Measurements from ENCODE around the gene ATRN. TPM values are rescaled to one million over a fixed set of nuclear protein-coding genes. Genes with fewer than 3 reads are reported as not detected.

ATRN gene
- total RNA-seq, 1 experiment from 2014 or later = 41.4 TPM

DNA sequence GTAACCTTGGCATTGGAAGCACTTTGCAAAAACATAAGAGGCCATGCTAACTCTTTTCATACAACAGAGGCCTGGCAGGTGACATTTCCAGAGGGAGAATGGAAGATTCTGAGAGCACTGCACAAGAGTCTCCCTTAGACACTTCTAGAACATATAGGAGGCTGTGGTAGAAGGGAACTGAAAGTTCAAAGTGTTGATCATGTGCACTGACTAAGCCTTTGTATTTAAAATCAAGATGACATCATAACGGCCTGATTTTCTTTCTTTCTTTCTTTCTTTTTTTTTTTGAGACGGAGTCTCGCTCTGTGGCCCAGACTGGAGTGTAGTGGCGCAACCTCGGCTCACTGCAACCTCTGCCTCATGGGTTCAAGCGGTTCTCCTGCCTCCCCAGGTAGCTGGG lies 36.6 kb upstream of the ATRN start:
- no peaks in the 10 kb centered on the region for H3K36me3 Mint-ChIP-seq (ENCODE audit: insufficient read depth, unreplicated experiment)
- H3K4me3 Mint-ChIP-seq (ENCODE audit: unreplicated experiment) = no peak overlapping the region
- Histone ChIP-seq H3K27me3 (replicated peaks; ENCODE audit: control insufficient read depth, insufficient read depth, low read length) (no peaks in the 10 kb centered on the region), H3K4me1 (0 out of 2 replicates have a peak, but pooled peaks cover 10% of the 10 kb centered on the region), H3K4me3 (ENCODE audit: low read depth, low read length) (no peak overlapping the region), H3K9me3 (no peaks in the 10 kb centered on the region), H3K36me3 (ENCODE audit: control insufficient read depth, insufficient read depth, low read length) (no peaks in the 10 kb centered on the region)
- ChIA-PET POLR2A (no interaction called here), CTCF (no interaction called here)
- TF ChIP-seq, protein P1, sequence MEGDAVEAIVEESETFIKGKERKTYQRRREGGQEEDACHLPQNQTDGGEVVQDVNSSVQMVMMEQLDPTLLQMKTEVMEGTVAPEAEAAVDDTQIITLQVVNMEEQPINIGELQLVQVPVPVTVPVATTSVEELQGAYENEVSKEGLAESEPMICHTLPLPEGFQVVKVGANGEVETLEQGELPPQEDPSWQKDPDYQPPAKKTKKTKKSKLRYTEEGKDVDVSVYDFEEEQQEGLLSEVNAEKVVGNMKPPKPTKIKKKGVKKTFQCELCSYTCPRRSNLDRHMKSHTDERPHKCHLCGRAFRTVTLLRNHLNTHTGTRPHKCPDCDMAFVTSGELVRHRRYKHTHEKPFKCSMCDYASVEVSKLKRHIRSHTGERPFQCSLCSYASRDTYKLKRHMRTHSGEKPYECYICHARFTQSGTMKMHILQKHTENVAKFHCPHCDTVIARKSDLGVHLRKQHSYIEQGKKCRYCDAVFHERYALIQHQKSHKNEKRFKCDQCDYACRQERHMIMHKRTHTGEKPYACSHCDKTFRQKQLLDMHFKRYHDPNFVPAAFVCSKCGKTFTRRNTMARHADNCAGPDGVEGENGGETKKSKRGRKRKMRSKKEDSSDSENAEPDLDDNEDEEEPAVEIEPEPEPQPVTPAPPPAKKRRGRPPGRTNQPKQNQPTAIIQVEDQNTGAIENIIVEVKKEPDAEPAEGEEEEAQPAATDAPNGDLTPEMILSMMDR (IDR thresholded peaks at IDR 0.05; ENCODE audit: insufficient read depth in 1 of 2, low read depth in 1 of 2, low read length in 1 of 2, severe bottlenecking in 1 of 2, unreplicated experiment in 1 of 2) = no peak
- H3K27me3 Mint-ChIP-seq (ENCODE audit: insufficient read depth, unreplicated experiment) = no peaks in the 10 kb centered on the region
- H3K9me3 Mint-ChIP-seq (ENCODE audit: unreplicated experiment) = no peaks in the 10 kb centered on the region
- no peaks in the 10 kb centered on the region for H3K4me1 Mint-ChIP-seq (ENCODE audit: low read depth, unreplicated experiment)
- no peak overlapping the region for H3K27ac Mint-ChIP-seq (ENCODE audit: unreplicated experiment)
- intact Hi-C loops (cut with micrococcal nuclease; ENCODE audit: unreplicated experiment) = no loop called here
- no TSS peak for BruUV-seq (replicated peaks)
- no peak for DNase-seq

DNA sequence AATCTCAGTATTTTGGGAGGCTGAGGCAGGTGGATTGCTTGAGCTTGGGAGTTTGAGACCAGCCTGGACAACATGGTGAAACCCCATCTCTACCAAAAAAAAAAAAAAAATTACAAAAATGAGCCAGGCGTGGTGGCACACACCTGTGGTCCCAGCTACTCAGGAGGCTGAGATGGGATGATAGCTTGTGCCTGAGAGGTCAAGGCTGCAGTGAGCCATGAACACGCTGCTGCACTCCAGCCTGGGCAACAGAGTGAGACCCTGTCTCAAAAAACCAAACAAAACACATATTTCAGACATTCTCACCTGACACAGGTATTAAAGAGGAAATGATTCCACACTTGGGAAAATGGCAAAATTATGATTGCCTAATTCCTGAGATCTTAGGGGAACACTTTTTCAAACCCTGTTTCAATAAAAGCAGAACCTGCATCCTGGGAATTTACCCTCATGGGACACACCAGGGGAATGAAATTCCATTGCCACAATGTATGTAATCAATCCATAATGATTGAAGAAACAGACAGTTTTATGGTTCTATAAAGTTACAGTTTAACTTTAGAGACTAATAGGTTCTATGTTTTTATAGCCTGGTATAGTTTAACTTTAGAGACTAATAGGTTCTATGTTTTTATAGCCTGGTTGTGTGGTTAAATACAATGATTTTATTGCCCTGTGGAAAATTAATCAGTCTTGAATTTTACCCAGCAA lies 33.8 kb upstream of the ATRN start:
- DNase-seq = peak in 1 of 2 experiments; percentile 15
- H3K36me3 ChIP-seq (ENCODE audit: control insufficient read depth, insufficient read depth, low read length) = no peaks in the 10 kb centered on the region
- no peak overlapping the region for H3K4me3 Mint-ChIP-seq (ENCODE audit: unreplicated experiment)
- CTCF ChIA-PET = interaction anchor here (0.6 kb wide), 1 partner anchor 25 kb away, joined by 3 read pairs; no protein-coding TSS in a partner anchor
- no peak overlapping the region for H3K4me3 ChIP-seq (ENCODE audit: low read depth, low read length)
- no peaks in the 10 kb centered on the region for H3K9me3 ChIP-seq
- no TSS peak for BruUV-seq (replicated peaks)
- H3K4me1 ChIP-seq = 0 out of 2 replicates have a peak, but pooled peaks cover 10% of the 10 kb centered on the region
- POLR2A ChIA-PET = interaction anchor here (0.6 kb wide), 1 partner anchor 141 kb away, joined by 3 read pairs; no protein-coding TSS in a partner anchor
- H3K36me3 Mint-ChIP-seq (ENCODE audit: insufficient read depth, unreplicated experiment) = no peaks in the 10 kb centered on the region
- no peaks in the 10 kb centered on the region for H3K9me3 Mint-ChIP-seq (ENCODE audit: unreplicated experiment)
- H3K27me3 ChIP-seq (replicated peaks; ENCODE audit: control insufficient read depth, insufficient read depth, low read length) = no peaks in the 10 kb centered on the region
- H3K4me1 Mint-ChIP-seq (ENCODE audit: low read depth, unreplicated experiment) = no peaks in the 10 kb centered on the region
- no peak overlapping the region for H3K27ac Mint-ChIP-seq (ENCODE audit: unreplicated experiment)
- intact Hi-C loops (cut with micrococcal nuclease; ENCODE audit: unreplicated experiment) = no loop called here
- TF ChIP-seq, protein P1 (IDR thresholded peaks at IDR 0.05; ENCODE audit: insufficient read depth in 1 of 2, low read depth in 1 of 2, low read length in 1 of 2, severe bottlenecking in 1 of 2, unreplicated experiment in 1 of 2) = no peak
- no peaks in the 10 kb centered on the region for H3K27me3 Mint-ChIP-seq (ENCODE audit: insufficient read depth, unreplicated experiment)

DNA sequence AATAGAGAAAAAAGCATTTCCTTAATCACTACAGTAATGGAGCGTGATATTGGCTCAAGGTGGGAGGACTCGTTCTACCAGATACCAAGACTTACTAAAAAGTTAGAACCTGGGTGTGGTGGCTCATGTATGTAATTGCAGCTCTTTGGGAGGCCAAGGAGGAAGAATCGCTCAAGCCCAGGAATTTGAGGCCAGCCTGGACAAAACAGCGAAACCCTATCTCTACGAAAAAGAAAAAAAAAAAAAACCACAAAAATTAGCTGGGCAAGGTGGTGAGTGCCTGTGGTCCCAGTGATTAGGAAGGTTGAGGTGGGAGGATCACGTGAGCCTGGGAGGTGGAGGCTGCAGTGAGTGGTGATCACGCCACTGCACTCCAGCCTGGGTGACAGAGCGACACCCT lies 24.0 kb upstream of the ATRN start:
- H3K36me3 Mint-ChIP-seq (ENCODE audit: insufficient read depth, unreplicated experiment) = no peaks in the 10 kb centered on the region
- Histone ChIP-seq H3K9me3 (no peaks in the 10 kb centered on the region), H3K4me1 (0 out of 2 replicates have a peak, but pooled peaks cover 3% of the 10 kb centered on the region), H3K36me3 (ENCODE audit: control insufficient read depth, insufficient read depth, low read length) (no peaks in the 10 kb centered on the region), H3K27me3 (replicated peaks; ENCODE audit: control insufficient read depth, insufficient read depth, low read length) (no peaks in the 10 kb centered on the region), H3K4me3 (ENCODE audit: low read depth, low read length) (no peak overlapping the region)
- no TSS peak for BruUV-seq (replicated peaks)
- peak in 1 of 2 experiments; percentile 15 for DNase-seq
- H3K4me1 Mint-ChIP-seq (ENCODE audit: low read depth, unreplicated experiment) = no peaks in the 10 kb centered on the region
- POLR2A ChIA-PET = no interaction called here
- TF ChIP-seq, protein P1 (IDR thresholded peaks at IDR 0.05; ENCODE audit: insufficient read depth in 1 of 2, low read depth in 1 of 2, low read length in 1 of 2, severe bottlenecking in 1 of 2, unreplicated experiment in 1 of 2) = no peak
- H3K27ac Mint-ChIP-seq (ENCODE audit: unreplicated experiment) = no peak overlapping the region
- no peak overlapping the region for H3K4me3 Mint-ChIP-seq (ENCODE audit: unreplicated experiment)
- H3K9me3 Mint-ChIP-seq (ENCODE audit: unreplicated experiment) = no peaks in the 10 kb centered on the region
- CTCF ChIA-PET = interaction anchor here (1.1 kb wide), 1 partner anchor 89 kb away, joined by 4 read pairs; no protein-coding TSS in a partner anchor
- intact Hi-C loops (cut with micrococcal nuclease; ENCODE audit: unreplicated experiment) = no loop called here
- H3K27me3 Mint-ChIP-seq (ENCODE audit: insufficient read depth, unreplicated experiment) = peaks cover 2% of the 10 kb centered on the region

Data from Caco-2 (cell line).